ENCODE measurements around the gene GNS.

- TF ChIP-seq CTCF (IDR thresholded peaks at IDR 0.05 in 4 of 5, conservative IDR thresholded peaks at IDR 0.05 in 1 of 5): no peak
- TF ChIP-seq POLR2A (IDR thresholded peaks at IDR 0.05): no peak
Observed at GRCh38 chr12:64716839-64717455, 42.3 kb downstream of the GNS start.
